NCI-H1694 treated with DMSO at 0.1 percent for 48 hours (cell line): ENCODE measurements around the gene ENOX1.
A peak's percentile ranks its signal among the peaks of the same experiment; 100 is the strongest.

Experiments used
- DNase-seq: peaks from one replicate; lab custom pipeline; 2025; lab: John Stamatoyannopoulos, UW

The ENOX1 gene

DNA sequence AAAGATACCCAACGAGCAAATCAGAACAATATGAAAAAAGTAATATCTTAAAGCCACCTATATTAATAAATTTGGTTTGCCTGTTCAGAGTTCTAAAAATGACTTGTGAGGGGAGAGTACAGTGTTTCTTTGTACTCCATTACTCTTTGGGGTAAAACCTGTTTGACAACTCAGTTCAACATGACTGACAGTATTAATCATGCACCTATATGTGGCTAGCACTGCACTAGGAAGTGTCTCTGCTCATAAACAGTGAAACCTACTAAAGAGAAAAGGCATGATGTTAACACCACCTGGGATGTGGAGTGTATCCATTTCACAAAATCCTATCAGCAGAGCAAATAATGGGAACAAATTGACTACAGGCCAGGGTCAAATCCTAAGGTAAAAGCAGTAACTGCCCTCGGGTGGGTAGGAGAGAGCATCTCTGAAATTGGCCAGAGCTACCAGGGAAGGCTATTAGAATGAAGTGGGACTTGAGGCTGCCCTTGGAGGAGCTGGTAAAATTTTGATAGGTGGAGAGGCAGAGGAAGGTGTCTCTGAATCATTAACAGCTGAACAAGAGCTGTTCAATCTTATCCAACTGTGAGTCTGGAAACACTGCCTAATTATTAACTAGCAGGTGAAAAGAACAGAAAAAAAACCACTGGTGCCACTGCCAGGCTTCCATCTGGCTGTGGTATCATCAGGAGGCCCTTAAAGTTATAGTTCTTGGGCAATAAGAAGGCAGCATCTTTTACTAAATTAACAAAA, 398.3 kb downstream of the ENOX1 start:
- no peak for DNase-seq

DNA sequence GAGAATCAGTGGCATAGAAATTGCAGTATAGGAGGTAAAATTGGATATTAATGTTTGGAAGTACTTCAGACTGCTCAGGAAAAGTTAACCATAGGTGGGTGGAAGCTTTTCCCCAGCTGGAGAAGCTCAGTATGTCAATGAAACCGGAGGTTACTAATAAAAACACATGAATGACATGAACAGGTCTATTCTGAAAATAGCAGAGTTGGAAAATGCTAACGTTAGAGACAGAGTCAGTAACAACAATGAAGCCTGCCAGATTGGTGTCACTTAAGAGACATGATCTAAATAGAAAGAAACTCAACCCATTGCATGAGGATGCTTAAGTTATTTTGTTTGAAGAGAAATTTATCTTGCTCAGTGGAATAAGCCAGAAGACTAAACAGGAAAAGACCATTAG, 398.9 kb downstream of the ENOX1 start:
- DNase-seq: no peak

DNA sequence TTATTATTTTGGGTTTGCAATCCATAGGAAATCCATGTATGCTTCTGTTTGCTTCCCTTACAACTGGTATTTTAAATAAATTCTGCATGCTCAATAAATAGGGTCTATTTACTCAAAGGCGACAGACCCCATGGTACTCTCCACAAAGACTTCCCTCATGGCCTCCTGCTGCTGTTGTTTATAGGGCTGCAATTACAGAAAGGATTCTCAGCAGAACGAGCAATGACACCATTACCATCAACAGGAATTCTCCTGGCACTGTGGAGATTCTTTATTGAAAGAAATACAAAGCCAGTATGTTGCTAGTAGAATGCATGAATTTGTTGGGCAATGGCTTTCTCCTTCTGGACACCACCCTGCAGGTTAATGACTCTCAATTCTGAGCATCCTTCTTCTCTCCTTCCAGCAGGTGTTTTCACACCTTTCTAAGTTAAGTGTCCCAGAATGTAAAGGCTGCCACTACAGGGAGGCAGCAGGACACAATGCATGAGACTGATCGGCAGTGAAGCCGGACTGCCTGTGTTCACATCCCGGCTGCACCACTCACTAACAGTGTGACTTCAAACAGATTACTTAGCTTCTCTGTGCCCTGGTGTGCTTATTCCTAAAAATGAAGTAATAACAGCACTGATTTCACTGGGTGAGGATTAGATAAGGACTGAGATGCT, 403.1 kb downstream of the ENOX1 start:
- no peak for DNase-seq

DNA sequence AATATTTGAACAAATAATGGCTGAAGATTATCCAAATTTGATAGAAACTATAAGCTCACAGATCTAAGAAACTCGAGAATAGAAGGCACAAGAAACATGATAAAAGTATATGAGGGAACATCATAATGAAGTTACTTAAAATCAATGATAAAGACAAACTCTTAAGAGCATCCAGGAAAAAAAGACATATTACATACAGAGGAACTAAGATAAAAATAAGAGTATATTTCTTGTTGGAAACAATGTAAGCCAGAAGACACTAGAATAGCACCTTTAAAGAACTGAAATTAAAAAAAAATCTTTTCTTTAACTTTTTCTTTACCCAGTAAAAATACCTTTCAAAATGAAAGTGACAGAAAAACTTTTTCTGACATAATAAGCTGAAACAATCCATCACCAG, 407.0 kb downstream of the ENOX1 start:
- DNase-seq: no peak

DNA sequence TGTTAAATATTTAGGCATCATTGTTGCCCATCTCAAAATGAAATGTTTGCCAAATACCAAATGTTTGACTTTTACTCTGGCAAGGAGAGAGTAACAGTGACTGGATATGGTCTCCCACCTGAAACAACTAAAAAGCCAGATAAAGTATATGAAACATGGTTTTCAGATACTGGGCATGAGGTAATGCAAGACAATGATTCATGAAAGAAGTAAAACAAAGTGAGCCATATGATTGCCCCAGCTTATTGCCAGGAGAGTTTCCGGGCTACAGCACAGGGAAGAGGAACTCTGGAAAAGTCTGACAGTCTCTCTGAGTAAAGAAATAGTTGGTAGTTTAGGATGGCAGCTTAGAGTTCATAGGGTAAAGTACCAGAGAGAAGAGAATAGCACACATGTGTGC, 408.8 kb downstream of the ENOX1 start:
- DNase-seq: no peak

DNA sequence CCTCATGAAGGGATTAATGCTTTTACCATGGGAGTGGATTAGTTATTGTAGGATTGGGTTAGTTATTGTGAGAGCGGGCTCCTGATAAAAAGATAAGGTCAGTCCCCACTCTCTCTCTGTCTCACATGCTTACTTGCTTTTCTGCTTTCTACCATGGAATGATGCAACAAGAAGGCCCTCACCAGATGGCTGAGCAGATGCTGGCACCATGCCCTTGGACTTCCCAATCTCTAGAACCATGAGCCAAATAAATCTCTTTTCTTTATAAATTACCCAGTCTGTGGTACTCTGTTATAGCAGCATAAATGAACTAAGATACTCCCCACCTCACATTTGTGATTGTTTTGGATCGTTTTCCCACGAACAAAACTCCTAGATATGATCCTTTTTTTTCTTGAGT, 409.6 kb downstream of the ENOX1 start:
- DNase-seq: peak; percentile 54

DNA sequence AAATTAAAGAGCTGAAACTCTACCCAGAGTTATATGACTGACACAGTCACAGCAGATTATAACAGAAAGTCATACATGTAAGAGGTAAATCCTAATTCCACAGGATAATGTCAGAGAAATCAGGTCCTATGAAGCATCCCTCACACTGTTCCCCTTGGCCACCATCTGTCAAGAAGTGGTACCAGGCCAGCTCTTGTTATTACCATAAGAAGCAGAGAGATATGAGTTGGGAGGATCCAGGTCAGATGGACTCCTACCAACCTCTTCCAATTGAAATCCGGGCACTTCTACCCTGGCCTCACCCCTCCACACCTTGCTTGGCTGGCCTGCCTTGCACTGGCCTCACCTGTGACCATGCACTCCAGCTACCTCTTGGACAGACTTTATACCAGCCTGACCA, 410.2 kb downstream of the ENOX1 start:
- DNase-seq: no peak

DNA sequence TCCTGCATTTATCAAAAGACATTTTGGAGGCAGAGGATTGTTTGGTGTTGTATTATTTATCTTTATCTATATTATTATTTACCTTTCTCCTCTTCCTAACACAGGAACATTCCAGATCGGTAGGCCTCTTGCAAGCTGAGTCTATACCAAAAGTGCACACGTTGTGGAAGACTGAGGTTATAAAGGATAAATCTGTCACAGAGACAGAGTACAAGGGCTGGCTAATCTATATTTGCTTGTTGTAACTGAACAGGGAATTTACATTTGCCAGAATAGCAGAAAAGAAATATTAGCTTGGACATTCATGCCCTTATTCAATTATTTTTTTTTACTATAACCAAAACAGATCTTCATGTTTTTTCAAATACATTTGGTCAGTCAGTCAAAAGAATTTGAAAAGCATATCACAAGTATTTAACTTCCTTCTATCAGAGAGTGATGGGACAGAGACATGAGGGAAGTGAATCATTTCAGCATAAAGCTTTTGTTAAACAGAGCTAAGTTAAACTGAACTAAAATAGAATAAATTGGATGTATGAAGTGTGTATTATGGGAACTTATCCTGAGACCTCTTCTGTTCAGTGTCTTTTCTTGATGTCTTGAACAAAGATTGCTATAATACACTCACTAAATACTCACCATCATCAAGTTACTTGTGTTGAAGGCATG, 410.8 kb downstream of the ENOX1 start:
- DNase-seq: no peak

DNA sequence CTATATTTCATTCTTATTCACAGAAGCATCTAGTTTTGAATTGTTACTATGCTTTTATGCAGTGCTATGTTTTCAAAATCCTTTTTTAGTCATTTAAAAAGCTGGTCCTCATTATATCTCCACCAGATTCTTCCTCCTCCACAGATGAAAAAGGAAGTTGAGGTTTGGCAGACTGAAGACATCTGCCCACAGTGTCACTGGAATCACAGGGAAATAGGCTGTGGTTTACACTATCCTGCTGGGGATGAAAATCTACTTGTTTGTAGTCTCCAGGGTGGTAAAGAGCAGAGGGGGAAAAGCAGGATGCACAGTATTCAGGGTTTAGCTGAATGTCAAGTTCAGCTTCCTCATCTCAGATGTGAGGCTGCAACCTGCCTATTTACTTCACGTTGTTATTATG, 412.2 kb downstream of the ENOX1 start:
- no peak for DNase-seq

DNA sequence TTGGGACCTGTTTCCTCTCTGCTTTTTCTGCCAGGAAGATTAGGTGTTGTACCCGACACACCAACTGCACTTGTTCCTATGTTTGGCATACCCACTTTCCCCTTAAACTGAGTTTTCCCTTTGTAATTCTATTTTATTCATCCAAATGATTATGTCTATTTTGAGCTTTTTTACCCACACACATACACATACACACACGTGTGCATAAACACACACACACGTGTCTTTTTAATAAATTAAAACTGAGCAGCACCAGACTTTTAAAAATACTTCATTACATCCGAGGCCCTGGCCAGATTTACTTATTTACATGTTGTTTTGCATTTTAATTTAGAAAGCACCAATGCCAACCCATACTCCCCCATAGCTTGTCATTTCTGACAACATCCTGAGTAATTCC, 413.4 kb downstream of the ENOX1 start:
- DNase-seq: no peak

DNA sequence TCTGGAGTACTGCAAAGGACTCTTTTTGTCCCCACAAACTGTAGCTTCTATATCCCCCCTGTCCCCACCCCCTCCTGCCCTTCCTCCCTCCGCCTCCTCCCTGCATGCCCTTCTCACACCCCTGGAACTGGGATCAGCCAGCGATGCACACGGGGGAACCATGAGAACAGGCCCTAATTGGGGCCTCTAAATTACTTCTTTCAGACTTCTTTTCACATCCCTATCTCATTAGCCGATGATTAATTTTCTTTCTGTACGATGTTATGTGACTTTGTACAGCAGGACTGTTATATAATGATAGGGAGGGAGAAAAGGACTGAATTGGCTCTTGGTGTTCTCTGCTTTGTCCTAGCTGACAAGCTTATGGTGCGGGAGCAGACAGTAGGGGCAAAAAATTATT, 415.9 kb downstream of the ENOX1 start:
- DNase-seq: no peak

DNA sequence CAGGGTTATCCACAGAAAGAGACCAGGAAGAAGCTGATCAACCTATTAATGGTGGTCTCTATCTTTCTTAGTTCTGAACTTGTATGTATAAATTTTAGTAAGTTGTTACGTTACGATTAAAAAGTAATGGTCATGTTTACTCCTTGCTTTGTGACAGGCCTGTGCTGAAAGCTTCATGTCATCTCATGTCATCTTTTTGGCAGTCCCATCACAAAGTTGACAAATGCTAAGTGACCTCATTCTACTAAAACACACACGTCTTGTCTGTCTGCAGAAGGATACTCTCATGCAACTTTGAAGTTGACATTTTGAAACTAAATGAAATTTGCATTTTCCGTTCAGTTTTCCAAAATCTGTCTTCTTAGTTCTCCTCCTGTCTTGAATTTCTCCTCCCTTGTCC, 417.5 kb downstream of the ENOX1 start:
- no peak for DNase-seq

DNA sequence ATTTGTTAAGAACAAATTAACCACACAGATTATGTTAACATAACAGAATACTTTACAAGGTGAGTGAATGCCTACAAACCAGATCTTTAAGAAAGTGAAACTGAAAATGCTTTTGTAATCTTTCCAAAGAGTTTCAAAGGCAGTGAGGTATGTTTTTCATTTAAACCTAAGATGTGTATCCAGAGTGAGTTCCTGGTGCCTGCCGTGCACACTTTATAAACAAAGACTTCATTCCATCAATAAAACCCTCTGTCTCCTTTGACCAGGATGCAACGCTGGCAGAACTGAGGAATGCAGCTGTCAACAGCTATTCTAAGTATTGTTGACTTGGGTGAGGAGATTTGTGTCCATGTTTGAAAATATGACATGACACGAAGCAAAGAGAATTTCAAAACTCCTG, 418.8 kb downstream of the ENOX1 start:
- no peak for DNase-seq

DNA sequence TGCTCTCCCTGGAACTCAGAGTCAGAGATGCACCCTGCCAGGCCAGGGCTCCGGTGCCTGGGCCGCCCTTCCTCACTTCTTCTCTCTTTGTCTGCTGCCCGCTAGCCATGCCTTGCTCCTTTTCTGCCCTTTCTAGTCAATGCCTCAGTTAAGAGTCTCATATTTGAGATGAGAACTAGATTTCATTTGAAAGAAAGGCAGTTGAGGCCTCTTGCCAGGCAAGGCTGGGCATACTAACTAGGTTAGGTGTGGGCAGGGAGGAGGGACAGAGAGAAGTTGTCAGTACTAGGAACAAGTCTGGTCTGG, 421.8 kb downstream of the ENOX1 start:
- no peak for DNase-seq

DNA sequence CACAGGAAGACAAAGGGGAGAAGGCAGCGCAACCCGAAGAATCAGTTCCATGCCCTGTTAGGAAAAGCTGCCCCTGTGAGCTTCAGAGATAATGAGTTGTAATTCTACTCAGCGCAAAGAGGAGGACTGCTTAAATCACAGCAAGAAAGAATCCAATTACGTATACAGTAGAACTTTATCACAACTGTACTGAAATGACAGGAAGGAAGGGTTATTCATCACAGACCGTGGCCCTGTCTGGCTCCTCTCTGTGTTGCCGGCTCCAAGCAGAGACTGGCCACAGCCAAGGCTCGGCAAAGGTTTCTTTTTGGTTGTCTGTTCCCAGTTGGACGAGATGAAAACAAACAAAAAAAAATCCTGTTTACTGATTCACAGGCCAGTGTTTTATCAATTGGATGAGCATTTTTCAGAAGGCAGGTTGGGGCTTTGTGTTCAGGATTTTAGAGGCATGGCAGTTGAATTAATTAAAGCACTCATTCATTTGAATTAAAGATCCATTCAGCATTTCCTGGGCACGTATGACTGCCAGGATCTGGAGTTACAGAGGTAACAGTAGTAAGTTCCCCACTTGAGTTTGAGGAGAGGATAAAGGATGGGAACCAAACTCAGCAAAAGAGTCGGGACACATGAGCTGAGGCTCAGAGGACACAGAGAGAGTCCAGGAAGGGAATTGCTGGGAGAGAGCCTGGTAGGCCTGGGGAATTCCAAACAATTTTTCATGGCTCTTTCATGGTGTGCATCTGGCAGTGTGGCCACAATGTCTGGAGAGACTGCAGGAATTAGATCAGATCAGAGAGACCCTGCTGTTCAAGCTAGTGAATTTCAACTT, 422.3 kb downstream of the ENOX1 start:
- peak; percentile 52 for DNase-seq

DNA sequence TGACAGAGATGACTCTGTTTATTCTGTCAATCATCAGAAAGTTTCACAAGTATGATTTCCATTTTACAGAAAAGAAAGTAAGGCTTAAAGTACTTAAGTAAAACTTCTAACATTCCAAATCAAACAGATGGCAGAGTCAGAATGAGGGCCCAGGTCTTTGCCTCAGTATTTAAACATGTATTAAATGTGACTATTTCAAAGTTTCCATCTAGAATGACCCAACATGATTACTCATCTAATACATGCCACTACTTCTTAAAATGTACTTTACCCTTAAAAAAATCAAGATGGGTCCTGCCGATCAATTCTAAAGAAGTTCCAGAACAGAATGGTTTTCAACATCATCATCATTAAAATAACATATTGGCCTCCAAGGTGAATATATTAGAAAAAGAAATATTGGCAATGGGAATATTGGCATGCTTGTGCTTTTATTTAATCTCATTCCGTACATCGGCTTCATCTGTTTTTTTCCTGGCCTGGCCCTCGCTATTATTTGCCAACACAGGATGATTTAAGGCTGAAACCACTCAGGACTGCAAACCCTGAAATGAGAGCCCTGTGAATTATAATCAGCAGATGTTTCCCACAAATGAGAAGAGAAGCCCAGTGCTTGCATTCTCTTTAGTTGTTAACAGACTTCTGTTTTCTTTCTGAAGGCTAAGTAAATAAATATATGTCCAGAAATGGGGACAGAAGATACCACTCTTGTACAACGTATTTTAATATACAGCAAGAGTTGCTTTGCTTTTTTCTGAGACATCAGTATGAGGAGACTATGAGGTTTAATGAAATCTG, 423.4 kb downstream of the ENOX1 start:
- DNase-seq: no peak

DNA sequence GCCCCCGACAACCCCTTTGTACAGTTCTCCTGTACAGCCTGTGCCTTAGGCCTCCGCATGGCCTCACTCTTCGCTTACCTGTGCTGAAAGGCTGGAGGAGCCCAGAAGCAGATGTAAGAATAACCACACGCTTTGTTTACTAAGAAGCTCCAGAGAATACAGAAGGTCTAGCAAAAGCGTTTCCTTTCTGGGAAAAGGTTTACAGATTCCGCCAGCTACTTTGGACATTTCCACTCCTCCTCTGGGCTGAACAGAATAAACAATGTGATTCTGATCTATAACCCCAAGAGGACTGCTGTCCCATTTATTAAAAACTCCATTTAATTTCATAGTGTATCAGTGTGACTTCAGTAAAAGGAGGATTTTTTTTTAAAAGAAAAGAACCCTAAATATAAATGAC, 424.2 kb downstream of the ENOX1 start:
- no peak for DNase-seq

DNA sequence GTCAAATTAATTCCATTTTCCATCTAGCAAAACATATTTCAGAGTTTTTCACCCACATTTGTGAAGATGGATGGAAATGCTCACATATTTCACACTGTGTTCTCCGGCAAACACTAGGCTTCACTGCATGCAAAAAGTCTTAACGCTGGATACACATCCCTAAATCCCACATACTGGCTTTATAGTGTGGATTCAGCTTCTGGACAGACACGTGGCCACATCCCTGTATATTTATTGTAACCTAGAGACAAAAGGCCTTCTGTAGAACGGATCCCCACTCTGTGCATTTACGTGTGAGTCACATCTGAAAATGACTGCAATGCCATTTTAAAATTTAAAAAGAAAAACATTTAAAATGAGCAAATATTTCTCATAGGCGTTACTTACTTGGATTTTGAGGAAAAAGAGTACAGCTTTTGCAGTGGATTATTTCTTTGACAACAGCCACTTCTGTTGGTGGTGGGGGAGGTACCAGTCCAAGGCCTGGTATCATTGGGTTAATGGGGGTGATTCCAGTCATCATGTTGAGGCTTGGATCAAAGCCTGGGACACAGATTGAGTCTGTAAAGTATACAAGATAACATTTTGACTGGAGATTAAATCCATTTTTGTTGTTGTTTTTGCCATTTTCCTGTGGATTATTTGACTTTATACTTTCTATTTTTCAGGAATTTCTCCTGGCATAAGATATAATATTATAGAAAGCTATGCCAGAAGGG, 425.7 kb downstream of the ENOX1 start:
- no peak for DNase-seq

DNA sequence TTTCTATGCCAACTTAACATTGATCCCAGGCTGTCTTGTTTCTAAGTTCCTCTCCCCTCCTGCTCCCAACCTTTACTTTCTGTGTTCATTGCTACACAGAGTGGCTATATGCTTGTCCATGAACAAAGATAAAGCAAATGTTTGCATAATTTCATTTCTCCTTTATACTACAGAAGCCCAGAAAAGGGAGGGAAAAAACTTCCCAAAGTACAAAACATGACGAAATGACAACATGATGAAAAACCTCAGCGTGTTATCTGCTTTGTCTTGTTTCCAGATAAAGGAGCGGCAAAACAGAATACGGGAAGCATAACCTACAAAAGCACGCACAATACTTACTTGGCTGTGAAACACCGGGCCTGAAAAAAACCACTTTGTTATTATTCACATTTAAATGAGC, 426.6 kb downstream of the ENOX1 start:
- no peak for DNase-seq

DNA sequence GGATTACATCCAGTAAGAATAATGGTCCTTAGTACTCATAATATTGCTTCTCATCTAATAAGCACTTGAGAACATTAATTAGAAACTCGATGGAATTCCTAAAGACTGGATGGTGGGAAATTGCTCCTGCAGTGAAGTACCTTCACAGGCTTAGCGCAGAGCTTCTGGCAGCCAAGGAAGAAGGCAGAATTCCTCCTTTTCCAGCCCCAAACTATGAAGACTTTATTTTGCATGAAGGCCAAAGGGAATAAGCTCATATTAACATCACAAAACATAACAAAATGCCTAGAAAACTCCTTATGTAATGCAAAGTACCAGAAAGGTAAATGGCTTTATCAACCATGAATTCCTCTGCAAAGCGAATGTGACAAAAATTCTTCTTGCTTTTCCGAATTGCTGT, 427.2 kb downstream of the ENOX1 start:
- no peak for DNase-seq

DNA sequence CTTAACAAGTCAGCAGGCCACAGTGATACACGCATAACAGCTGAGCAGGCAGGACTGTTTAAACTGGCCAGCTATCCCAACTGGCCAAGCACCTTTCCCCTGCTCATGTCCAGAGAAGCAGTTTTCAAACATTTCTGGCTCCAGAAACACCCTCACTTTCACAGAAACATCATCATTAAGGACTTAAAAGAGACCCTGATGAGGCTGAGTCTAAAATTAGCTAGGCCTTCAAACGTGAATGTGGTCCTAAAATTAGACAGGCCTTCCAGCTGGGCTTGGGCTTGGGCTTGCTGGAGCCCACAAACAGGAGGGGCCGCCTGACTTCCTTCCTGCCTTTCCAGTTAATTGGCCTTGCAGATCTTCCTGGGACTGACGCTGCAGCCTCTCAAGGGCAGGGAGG, 429.2 kb downstream of the ENOX1 start:
- no peak for DNase-seq
